NB4 (cell line): ENCODE results near the gene ARID2.

Experiments
- CTCF ChIP-seq: IDR thresholded peaks from one replicate; pipeline ENCODE4 v1.5.1; 2012; ENCODE audit warnings: low read depth, low read length
- POLR2A ChIP-seq: IDR thresholded peaks from 2 replicates; pipeline ENCODE4 v1.6.1; 2011; ENCODE audit warnings: mild to moderate bottlenecking; ENCODE audit not compliant: insufficient read length; ENCODE audit errors: extremely low read depth

- TF ChIP-seq CTCF (no peak), POLR2A (no peak)
Observed at GRCh38 chr12:45696049-45696448, 33.5 kb upstream of the ARID2 start.
